GM20000 (cell line): Measurements from ENCODE around the gene MFF.

Source experiments
- DNase-seq: peaks from one replicate; pipeline ENCODE4 v3.0.0; 2012; ENCODE audit warnings: low spot score
- TF ChIP-seq, protein P1 (sequence below): IDR thresholded peaks from 2 replicates; pipeline ENCODE4 v1.5.1; 2012; ENCODE audit warnings: mild to moderate bottlenecking, control low read depth; ENCODE audit errors: extremely low read depth, missing control alignments

The MFF gene

DNA sequence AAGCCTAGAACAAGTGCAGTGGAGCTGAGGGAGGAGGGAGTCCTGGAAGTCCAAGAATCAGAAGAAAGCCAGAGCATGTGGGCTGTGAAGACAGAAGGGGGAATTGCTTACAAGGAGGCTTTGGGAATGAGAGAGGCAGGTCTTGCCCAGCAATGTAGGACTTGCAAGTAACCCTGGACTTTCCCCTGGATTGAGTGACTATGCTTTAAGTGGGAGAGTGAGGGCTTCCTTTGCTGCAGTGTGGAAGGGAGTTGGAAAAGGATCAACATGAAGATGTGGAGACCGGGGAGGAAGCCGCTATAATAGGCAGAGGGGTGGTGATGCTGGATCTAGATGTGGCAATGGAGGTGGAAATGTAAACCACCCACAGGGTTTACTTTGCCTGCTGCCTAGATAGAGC, 76.5 kb downstream of the MFF start:
- TF ChIP-seq, protein P1, sequence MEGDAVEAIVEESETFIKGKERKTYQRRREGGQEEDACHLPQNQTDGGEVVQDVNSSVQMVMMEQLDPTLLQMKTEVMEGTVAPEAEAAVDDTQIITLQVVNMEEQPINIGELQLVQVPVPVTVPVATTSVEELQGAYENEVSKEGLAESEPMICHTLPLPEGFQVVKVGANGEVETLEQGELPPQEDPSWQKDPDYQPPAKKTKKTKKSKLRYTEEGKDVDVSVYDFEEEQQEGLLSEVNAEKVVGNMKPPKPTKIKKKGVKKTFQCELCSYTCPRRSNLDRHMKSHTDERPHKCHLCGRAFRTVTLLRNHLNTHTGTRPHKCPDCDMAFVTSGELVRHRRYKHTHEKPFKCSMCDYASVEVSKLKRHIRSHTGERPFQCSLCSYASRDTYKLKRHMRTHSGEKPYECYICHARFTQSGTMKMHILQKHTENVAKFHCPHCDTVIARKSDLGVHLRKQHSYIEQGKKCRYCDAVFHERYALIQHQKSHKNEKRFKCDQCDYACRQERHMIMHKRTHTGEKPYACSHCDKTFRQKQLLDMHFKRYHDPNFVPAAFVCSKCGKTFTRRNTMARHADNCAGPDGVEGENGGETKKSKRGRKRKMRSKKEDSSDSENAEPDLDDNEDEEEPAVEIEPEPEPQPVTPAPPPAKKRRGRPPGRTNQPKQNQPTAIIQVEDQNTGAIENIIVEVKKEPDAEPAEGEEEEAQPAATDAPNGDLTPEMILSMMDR: no peak
- no peak for DNase-seq

DNA sequence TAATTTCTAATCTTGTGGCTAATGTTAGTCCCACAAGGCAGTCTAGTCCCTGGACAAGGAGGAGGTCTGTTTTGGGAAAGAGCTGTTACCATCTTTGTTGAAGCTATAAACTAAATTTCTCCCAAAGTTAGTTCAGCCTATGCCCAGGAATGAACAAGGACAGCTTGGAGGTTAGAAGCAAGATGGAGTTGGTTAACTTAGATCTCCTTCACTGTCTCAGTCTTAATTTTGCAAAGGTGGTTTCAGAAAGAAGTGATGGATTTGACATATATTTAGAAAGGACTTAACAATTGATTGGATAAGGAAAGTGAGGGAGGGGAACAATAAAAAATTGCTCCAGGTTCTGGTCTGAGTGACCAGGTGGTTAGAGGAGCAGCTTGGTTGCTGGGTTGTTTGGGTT, 77.3 kb downstream of the MFF start:
- TF ChIP-seq, protein P1: no peak
- DNase-seq: no peak

DNA sequence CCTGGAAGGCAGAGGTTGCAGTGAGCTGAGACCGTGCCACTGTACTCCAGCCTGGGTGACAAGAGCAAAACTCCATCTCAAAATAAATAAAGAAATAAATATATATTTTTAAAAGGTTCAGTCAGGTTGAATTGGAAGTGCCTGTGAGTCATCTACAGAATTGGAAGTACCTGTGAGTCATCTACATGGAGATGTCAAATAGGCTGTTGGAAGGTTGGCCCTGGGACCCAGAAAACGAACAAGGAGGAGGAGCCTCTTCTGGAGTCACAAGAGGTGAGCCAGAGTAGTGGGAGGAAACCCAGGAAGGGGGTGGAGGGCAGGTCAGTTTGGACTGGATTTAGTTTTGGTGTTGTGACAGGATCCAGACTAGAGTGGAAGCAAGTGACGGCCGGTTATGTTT, 77.9 kb downstream of the MFF start:
- no peak for DNase-seq

DNA sequence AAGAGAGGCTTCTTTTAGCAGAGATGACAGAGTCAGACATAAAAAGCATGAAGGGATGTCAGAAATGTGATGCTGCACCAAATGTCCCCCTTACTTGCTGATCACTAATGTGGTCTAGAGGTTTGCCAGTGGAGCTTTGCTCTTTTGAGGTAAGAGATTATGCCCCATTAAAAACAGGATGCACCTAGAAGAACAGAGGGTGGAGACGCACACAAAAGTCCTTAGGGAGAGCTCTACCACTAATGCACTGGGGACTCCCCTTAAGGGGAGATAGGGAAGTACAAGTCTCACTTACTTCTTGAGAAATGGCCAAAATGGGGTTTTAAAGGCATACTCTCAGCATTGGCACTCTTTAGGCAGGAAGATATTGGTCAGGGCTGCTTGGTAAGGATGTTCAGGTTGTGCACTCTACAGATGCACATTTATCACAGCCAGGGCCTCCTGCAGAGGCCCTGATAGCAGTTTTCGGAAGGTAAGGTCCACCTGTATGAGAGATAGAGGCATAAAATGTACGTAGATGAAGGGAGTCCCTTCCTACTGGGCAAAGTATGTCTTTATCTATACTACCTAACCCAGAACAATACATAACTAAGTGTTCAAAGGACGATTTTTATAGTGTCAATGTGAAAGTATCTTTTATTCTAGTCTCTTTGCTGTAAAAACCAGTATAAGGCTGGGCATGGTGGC, 79.7 kb downstream of the MFF start:
- DNase-seq: no peak
- TF ChIP-seq, protein P1: no peak

More for the DNA sequence above, 77.9 kb downstream of the MFF start:
- TF ChIP-seq, protein P1: no peak

DNA sequence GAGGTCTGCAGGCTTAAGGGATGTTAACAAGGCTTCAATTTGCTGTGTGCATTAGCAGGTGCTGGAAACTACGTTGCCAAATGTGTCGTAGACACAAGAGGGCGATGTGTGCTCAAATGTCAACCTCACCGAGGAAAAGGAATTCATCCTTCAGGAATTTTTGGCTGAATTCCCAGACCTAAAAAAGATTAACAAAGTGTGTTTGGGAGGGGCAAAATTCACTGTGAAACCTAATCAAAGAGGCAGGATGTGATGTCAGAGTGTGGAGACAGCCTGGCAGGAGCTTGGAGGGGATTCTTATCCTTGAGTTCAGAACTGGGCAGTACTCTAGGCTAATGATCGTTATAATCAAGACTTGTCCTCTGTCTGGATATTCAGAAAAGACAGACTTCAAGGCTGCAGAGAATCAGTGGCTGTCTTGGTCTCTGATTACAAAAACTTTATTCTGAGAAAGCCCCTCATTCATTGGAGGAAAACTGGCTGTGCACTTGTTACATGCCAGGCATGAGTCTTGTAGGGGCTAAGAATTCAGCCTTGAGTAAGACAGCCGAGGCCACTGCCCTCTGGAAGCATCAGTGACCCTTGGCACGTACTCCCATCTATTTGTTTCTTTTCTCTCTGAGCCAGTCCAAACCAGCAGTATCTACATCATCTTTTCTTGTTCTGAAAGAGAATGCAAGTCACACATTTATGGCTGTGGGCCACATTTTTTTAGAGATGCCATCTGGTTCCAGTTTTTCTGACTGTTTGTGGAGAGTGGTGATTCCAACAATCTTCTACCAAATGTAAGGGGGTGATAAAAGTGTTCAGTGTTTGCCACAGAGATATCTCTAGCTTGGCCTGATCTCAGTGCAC, 81.4 kb downstream of the MFF start:
- TF ChIP-seq, protein P1: peak; percentile 72
- DNase-seq: peak; percentile 49
